ENCODE results near the gene WDR93. TPM values are rescaled to one million over a fixed set of nuclear protein-coding genes. Genes with fewer than 3 reads are reported as not detected.

The WDR93 gene
- total RNA-seq: under 0.01 and 0.14 TPM in 2 replicates

GRCh38 chr15:89690276-89691218 is at the start of gene WDR93, which contains the start of gene PEX11A:
Gene WDR93, plus strand, starts transcription at chr15:89690811. Its CDS starts 10,936 bp downstream, at chr15:89701747.
Gene PEX11A, minus strand, starts transcription at chr15:89690754. Its CDS starts 122 bp downstream, at chr15:89690632.

GRCh38 chr15:89654847-89655805 is 35.5 kb upstream of the WDR93 start, which contains the start of gene KIF7:
Gene KIF7, minus strand, starts transcription at chr15:89655467. Its CDS starts 2,537 bp downstream, at chr15:89652930.

GRCh38 chr15:89679212-89679611 is 11.4 kb upstream of the WDR93 start, which contains the start of gene PLIN1:
Gene PLIN1, minus strand, starts transcription at chr15:89679367. Its CDS starts 1,878 bp downstream, at chr15:89677489.

GRCh38 chr15:89750560-89751542 is 60.2 kb downstream of the WDR93 start, which contains the start of gene MESP1:
Gene MESP1, minus strand, starts transcription at chr15:89751249. Its CDS starts 18 bp downstream, at chr15:89751231.

GRCh38 chr15:89776274-89777072 is 85.9 kb downstream of the WDR93 start, which contains the start of gene MESP2:
Gene MESP2, plus strand, starts transcription at chr15:89776332. Its CDS starts 26 bp downstream, at chr15:89776358.

Other genes starting within 250 kb of the WDR93 start
- 0.09 and 0.14 TPM in 2 replicates for gene RHCG, start 194.2 kb upstream of the WDR93 start, total RNA-seq
- 0.28 and 0.92 TPM in 2 replicates for gene TICRR, start 115.3 kb upstream of the WDR93 start, total RNA-seq
- gene KIF7, start 35.3 kb upstream of the WDR93 start, total RNA-seq: 13.1 and 18.7 TPM in 2 replicates
- gene PLIN1, start 11.4 kb upstream of the WDR93 start, total RNA-seq: 0.14 and 0.28 TPM in 2 replicates
- 8.0 and 8.8 TPM in 2 replicates for gene PEX11A, start 57 bp upstream of the WDR93 start, total RNA-seq
- gene MESP1, start 60.4 kb downstream of the WDR93 start, total RNA-seq: 0.09 and 0.28 TPM in 2 replicates
- 0.37 and 0.57 TPM in 2 replicates for gene MESP2, start 85.5 kb downstream of the WDR93 start, total RNA-seq
- 53.2 and 75.0 TPM in 2 replicates for gene ANPEP, start 124.0 kb downstream of the WDR93 start, total RNA-seq
- gene AP3S2, start 203.2 kb downstream of the WDR93 start, total RNA-seq: 39.9 and 52.9 TPM in 2 replicates
- 9.8 and 11.8 TPM in 2 replicates for gene ARPIN, start 222.1 kb downstream of the WDR93 start, total RNA-seq